WERI-Rb-1 (cell line): Measurements from ENCODE around the gene LARP4.

Experiments used
- DNase-seq: peaks from one replicate; pipeline ENCODE4 v3.0.0-alpha.2; 2020
- H3K27ac ChIP-seq: fragments of 250-450 bp; sonication (Bioruptor Pico); 2 replicates; pipeline ENCODE4 v1.5.1; 2020; ENCODE audit warnings: mild to moderate bottlenecking, moderate library complexity
- H3K27me3 ChIP-seq: fragments of 250-450 bp; sonication (Bioruptor Pico); 2 replicates; pipeline ENCODE4 v1.5.1; 2021; ENCODE audit warnings: mild to moderate bottlenecking, low read depth, moderate library complexity; ENCODE audit not compliant: insufficient read depth, severe bottlenecking
- H3K36me3 ChIP-seq: fragments of 250-450 bp; sonication (Bioruptor Pico); 2 replicates; pipeline ENCODE4 v1.5.1; 2020; ENCODE audit warnings: mild to moderate bottlenecking, moderate library complexity
- H3K4me3 ChIP-seq: 2 replicates; pipeline ENCODE4 v1.5.1; 2011; ENCODE audit warnings: low read depth, mild to moderate bottlenecking, control low read depth, low read length
- H3K9me3 ChIP-seq: fragments of 250-450 bp; sonication (Bioruptor Pico); 2 replicates; pipeline ENCODE4 v1.5.1; 2021; ENCODE audit warnings: mild to moderate bottlenecking, moderate library complexity; ENCODE audit not compliant: severe bottlenecking
- CTCF ChIP-seq: IDR thresholded peaks from 2 replicates; pipeline ENCODE4 v1.5.1; 2011; ENCODE audit warnings: low read depth, mild to moderate bottlenecking, control low read depth, inconsistent platforms, low read length

The LARP4 gene

GRCh38 chr12:50400638-50401499, at the start of gene LARP4:
LARP4 (plus strand) TSS chr12:50400885; CDS start chr12:50401011, 126 bp downstream.
- Histone ChIP-seq H3K36me3 (no peaks in the 10 kb centered on the region; the same call in 1 of the 2 replicates), H3K4me3 (peak within 1 kb of the TSS; percentile 98), H3K27ac (peak within 1 kb of the TSS; percentile 86), H3K27me3 (no peaks in the 10 kb centered on the region), H3K9me3 (no peaks in the 10 kb centered on the region)
- TF ChIP-seq CTCF = no peak
- DNase-seq = peak; percentile 96

- H3K9me3 ChIP-seq = no peaks in the 10 kb centered on the region
- no peaks in the 10 kb centered on the region for H3K36me3 ChIP-seq
- DNase-seq = no peak
- no peak overlapping the region for H3K27ac ChIP-seq
- H3K27me3 ChIP-seq = no peaks in the 10 kb centered on the region
- no peak overlapping the region for H3K4me3 ChIP-seq
- no peak for TF ChIP-seq CTCF
Measured at GRCh38 chr12:50351120-50352043, 49.3 kb upstream of the LARP4 start.

GRCh38 chr12:50353404-50353803, 47.3 kb upstream of the LARP4 start:
- no peaks in the 10 kb centered on the region for H3K27me3 ChIP-seq
- no peak for TF ChIP-seq CTCF
- no peak overlapping the region for H3K4me3 ChIP-seq
- H3K27ac ChIP-seq = no peak overlapping the region
- no peak for DNase-seq
- H3K9me3 ChIP-seq = no peaks in the 10 kb centered on the region
- no peaks in the 10 kb centered on the region for H3K36me3 ChIP-seq

- no peak for TF ChIP-seq CTCF
- no peak for DNase-seq
- H3K27ac ChIP-seq = no peak overlapping the region
Measured at GRCh38 chr12:50353869-50354593, 46.7 kb upstream of the LARP4 start.

GRCh38 chr12:50354908-50355307, 45.8 kb upstream of the LARP4 start:
- no peak overlapping the region for H3K27ac ChIP-seq
- no peak for TF ChIP-seq CTCF
- DNase-seq = no peak

More at GRCh38 chr12:50353869-50354593, 46.7 kb upstream of the LARP4 start:
- Histone ChIP-seq H3K36me3 (no peaks in the 10 kb centered on the region), H3K4me3 (no peak overlapping the region), H3K27me3 (no peaks in the 10 kb centered on the region), H3K9me3 (no peaks in the 10 kb centered on the region)

More at GRCh38 chr12:50354908-50355307, 45.8 kb upstream of the LARP4 start:
- Histone ChIP-seq H3K4me3 (no peak overlapping the region), H3K9me3 (no peaks in the 10 kb centered on the region), H3K36me3 (no peaks in the 10 kb centered on the region), H3K27me3 (no peaks in the 10 kb centered on the region)
